ENCODE data around the gene SIGLEC10.

DNA sequence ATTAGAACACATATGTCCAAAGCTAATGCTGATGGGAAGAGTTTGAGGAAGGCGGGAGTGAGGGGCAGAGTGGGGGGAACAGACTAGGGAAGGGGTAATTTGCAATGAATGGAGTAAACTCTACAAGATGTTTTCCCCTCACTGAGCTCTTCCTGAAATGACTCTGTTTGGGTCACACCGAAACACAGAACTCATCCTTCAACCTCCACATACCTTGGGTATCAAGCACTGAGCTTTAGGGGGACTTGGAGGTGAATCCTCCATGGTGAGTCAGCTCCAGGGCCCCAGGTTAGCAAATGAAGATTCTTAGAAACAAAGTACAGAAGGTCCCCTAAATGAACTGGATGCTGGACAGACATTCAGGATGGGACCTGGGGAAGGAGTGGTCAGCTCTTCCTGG is 1.3 kb upstream of the SIGLEC10 start:
- TF ChIP-seq POLR2A (IDR thresholded peaks at IDR 0.05) (no peak), CTCF (IDR thresholded peaks at IDR 0.05) (no peak)

Data from tibial nerve (tissue), 3 donors.